Muscle layer of duodenum (tissue), 2 donors: ENCODE measurements around the gene UTS2.

Source experiments
- H3K27ac ChIP-seq: one replicate; pipeline ENCODE4 v1.7.0; 2013; ENCODE audit warnings: mild to moderate bottlenecking, low read length
- H3K27me3 ChIP-seq: one replicate; pipeline ENCODE4 v1.7.0; 2013; ENCODE audit warnings: low read depth, mild to moderate bottlenecking, control low read depth, low read length
- H3K36me3 ChIP-seq, 2 donors: one replicate each; pipeline ENCODE4 v1.7.0; 2013; ENCODE audit warnings: low read length in 2 of 2, control low read depth in 1 of 2, mild to moderate bottlenecking in 1 of 2; ENCODE audit not compliant: insufficient read depth in 2 of 2, control insufficient read depth in 1 of 2
- H3K4me1 ChIP-seq, 2 donors: one replicate each; pipeline ENCODE4 v1.7.0; 2013; ENCODE audit warnings: low read length in 2 of 2, mild to moderate bottlenecking in 2 of 2, control low read depth in 1 of 2, moderate library complexity in 1 of 2; ENCODE audit not compliant: insufficient read depth in 2 of 2, control insufficient read depth in 1 of 2
- H3K4me3 ChIP-seq, 2 donors: one replicate each; pipeline ENCODE4 v1.7.0; 2013; ENCODE audit warnings: low read length in 2 of 2, low read depth in 1 of 2, mild to moderate bottlenecking in 1 of 2
- H3K9me3 ChIP-seq, 2 donors: one replicate each; pipeline ENCODE4 v1.7.0; 2013; ENCODE audit warnings: low read length in 2 of 2, control low read depth in 1 of 2, mild to moderate bottlenecking in 1 of 2; ENCODE audit not compliant: control insufficient read depth in 1 of 2
- donor health status: healthy.

Gene UTS2

GRCh38 chr1:7884757-7885156 lies 31.9 kb upstream of the UTS2 start:
- no peaks in the 10 kb centered on the region for H3K4me1 ChIP-seq
- no peak overlapping the region for H3K27ac ChIP-seq
- no peaks in the 10 kb centered on the region for H3K36me3 ChIP-seq
- no peaks in the 10 kb centered on the region for H3K9me3 ChIP-seq
- no peak overlapping the region for H3K4me3 ChIP-seq
- peaks cover 4% of the 10 kb centered on the region for H3K27me3 ChIP-seq

- no peak overlapping the region for H3K27ac ChIP-seq
- no peaks in the 10 kb centered on the region for H3K36me3 ChIP-seq
- peaks cover 0 to 5% of the 10 kb centered on the region in 2 donors for H3K9me3 ChIP-seq
- no peaks in the 10 kb centered on the region for H3K4me1 ChIP-seq
- H3K27me3 ChIP-seq = no peaks in the 10 kb centered on the region
- H3K4me3 ChIP-seq = no peak overlapping the region
Measured at GRCh38 chr1:7879228-7879627, 26.4 kb upstream of the UTS2 start.

DNA sequence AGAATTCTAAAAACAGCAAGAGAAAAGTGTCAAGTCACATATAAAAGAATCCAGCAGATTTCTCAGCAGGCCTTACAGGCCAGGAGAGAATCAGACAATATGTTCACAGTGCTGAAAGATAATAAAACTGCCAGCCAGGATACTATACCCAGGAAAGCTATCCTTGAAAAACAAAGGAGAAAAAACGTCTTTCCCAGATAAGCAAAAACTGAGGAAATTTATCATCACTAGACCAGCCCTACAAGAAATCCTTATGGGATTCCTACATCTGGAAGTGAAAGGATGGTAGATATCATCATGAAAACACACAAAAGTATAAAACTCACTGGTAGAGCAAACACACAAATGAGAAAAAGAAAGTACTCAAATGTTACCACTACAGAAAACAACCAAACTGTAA lies 25.2 kb upstream of the UTS2 start:
- Histone ChIP-seq H3K27ac (no peak overlapping the region), H3K4me3 (no peak overlapping the region), H3K4me1 (no peaks in the 10 kb centered on the region), H3K36me3 (no peaks in the 10 kb centered on the region), H3K27me3 (no peaks in the 10 kb centered on the region), H3K9me3 (peaks cover 0 to 5% of the 10 kb centered on the region in 2 donors)

- no peak overlapping the region for H3K27ac ChIP-seq
Measured at GRCh38 chr1:7873801-7874795, 21.2 kb upstream of the UTS2 start.

GRCh38 chr1:7871136-7871535 lies 18.3 kb upstream of the UTS2 start:
- no peaks in the 10 kb centered on the region for H3K27me3 ChIP-seq
- H3K27ac ChIP-seq = no peak overlapping the region
- H3K4me3 ChIP-seq = no peak overlapping the region
- no peaks in the 10 kb centered on the region for H3K4me1 ChIP-seq
- no peaks in the 10 kb centered on the region for H3K9me3 ChIP-seq
- H3K36me3 ChIP-seq = no peaks in the 10 kb centered on the region

More at GRCh38 chr1:7873801-7874795, 21.2 kb upstream of the UTS2 start:
- H3K4me1 ChIP-seq = no peaks in the 10 kb centered on the region
- peaks cover 0 to 5% of the 10 kb centered on the region in 2 donors for H3K9me3 ChIP-seq
- no peak overlapping the region for H3K4me3 ChIP-seq
- no peaks in the 10 kb centered on the region for H3K27me3 ChIP-seq
- H3K36me3 ChIP-seq = no peaks in the 10 kb centered on the region

DNA sequence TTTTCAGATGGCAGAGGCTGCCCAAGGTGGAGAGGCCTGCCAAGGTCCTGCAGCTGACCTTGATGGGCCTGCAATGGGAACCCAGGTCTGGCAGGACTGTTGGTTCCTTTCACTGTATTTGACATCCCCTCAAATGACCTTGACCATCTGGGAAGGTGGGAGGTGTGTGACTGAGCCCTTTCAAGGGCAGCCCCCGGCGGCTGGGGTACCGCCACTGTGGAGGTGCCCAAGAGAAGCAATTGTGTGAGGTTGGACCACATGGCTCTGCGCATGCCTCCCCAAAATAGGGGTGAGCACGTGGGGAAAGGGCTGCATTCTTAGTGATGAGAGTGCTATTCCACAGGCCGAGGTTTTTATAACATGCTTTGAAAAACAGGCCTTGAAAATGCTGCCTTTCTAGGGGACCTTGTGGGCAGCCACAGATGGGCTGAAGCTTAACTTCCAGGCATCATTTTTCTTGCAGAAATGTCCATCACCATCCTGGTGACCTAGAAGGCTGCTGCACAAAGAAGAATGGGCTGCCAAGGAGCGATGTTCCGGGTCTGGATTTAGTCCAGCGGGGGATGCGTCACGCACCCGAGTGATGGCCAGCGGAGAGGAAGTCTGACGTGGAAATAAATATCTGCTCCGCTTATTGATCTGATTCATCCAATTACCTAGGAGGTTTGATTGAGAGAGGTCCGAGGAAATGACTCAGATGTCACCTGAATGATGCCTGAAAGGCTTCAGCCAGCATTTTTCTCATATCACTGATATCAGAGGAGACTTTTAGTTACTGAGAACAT lies 16.5 kb upstream of the UTS2 start:
- Histone ChIP-seq H3K27ac (no peak overlapping the region), H3K4me3 (no peak overlapping the region), H3K9me3 (no peaks in the 10 kb centered on the region), H3K36me3 (no peaks in the 10 kb centered on the region), H3K4me1 (no peaks in the 10 kb centered on the region), H3K27me3 (no peaks in the 10 kb centered on the region)

- Histone ChIP-seq H3K27me3 (no peaks in the 10 kb centered on the region), H3K36me3 (no peaks in the 10 kb centered on the region), H3K4me3 (no peak overlapping the region), H3K27ac (no peak overlapping the region), H3K4me1 (no peaks in the 10 kb centered on the region), H3K9me3 (no peaks in the 10 kb centered on the region)
Measured at GRCh38 chr1:7868070-7868780, 15.4 kb upstream of the UTS2 start.

- no peak overlapping the region for H3K27ac ChIP-seq
Measured at GRCh38 chr1:7865978-7866377, 13.1 kb upstream of the UTS2 start.

GRCh38 chr1:7863756-7864328 lies 11.0 kb upstream of the UTS2 start:
- H3K4me1 ChIP-seq = no peaks in the 10 kb centered on the region
- no peak overlapping the region for H3K27ac ChIP-seq
- no peaks in the 10 kb centered on the region for H3K36me3 ChIP-seq
- H3K4me3 ChIP-seq = no peak overlapping the region
- H3K27me3 ChIP-seq = no peaks in the 10 kb centered on the region
- no peaks in the 10 kb centered on the region for H3K9me3 ChIP-seq

More at GRCh38 chr1:7865978-7866377, 13.1 kb upstream of the UTS2 start:
- Histone ChIP-seq H3K27me3 (no peaks in the 10 kb centered on the region), H3K36me3 (no peaks in the 10 kb centered on the region), H3K4me3 (no peak overlapping the region), H3K9me3 (no peaks in the 10 kb centered on the region), H3K4me1 (no peaks in the 10 kb centered on the region)

DNA sequence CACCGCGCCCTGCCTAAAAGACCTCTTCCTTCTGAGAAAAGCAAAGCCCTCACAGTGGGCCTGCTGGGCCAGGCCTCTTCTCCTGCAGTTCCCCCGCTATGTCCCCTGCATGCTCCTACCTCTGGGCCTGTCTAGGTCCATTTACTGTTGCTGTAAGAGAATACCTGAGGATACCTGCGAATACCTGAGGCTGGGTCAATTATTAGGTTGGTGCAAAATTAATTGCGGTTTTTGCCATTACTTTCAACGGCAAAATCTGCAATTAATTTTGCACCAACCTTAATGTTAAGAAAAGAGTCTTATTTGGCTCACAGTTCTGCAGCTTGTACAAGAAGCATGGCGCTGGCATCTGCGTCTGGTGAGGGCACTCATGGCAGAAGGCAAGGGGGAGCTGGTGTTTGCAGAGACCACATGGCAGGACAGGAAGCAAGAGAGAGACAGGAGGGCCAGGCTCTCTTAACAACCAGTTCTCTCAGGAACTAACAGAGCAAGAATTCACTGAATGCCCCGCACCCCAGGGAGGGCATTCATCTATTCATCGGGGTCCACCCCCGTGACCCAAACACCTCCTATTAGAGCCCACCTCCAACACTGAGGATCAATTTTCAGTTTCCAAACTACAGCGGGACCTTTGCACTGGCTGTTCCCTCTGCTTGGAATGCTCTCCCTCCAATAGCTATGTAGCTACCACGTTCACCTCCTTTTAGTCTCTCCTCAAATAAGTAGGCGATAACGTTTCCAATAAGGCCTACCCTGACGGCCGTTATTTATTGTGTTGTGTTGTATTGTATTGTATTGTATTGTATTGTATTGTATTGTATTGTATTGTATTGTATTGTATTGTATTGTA lies 9.6 kb upstream of the UTS2 start:
- no peak overlapping the region for H3K27ac ChIP-seq
- no peaks in the 10 kb centered on the region for H3K27me3 ChIP-seq
- no peaks in the 10 kb centered on the region for H3K4me1 ChIP-seq
- H3K4me3 ChIP-seq = no peak overlapping the region
- no peaks in the 10 kb centered on the region for H3K36me3 ChIP-seq
- no peaks in the 10 kb centered on the region for H3K9me3 ChIP-seq
